ENCODE data around the gene SMIM23.

- TF ChIP-seq, protein P1, sequence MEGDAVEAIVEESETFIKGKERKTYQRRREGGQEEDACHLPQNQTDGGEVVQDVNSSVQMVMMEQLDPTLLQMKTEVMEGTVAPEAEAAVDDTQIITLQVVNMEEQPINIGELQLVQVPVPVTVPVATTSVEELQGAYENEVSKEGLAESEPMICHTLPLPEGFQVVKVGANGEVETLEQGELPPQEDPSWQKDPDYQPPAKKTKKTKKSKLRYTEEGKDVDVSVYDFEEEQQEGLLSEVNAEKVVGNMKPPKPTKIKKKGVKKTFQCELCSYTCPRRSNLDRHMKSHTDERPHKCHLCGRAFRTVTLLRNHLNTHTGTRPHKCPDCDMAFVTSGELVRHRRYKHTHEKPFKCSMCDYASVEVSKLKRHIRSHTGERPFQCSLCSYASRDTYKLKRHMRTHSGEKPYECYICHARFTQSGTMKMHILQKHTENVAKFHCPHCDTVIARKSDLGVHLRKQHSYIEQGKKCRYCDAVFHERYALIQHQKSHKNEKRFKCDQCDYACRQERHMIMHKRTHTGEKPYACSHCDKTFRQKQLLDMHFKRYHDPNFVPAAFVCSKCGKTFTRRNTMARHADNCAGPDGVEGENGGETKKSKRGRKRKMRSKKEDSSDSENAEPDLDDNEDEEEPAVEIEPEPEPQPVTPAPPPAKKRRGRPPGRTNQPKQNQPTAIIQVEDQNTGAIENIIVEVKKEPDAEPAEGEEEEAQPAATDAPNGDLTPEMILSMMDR (IDR thresholded peaks at IDR 0.05; ENCODE audit: low read length): no peak
- no peak for TF ChIP-seq EZH2 (optimal IDR thresholded peaks at IDR 0.05; ENCODE audit: low read depth, low read length)
Measured at GRCh38 chr5:171744264-171744663, 41.4 kb upstream of the SMIM23 start.
